K562 (cell line): ENCODE data around the gene TMEM120B. TPM values are rescaled to one million over a fixed set of nuclear protein-coding genes. Genes with fewer than 3 reads are reported as not detected.

ENCODE experiments used
- ATAC-seq: fragments of 200-7000 bp; cut with Tn5 transposase; 3 replicates; pipeline ENCODE4 v1.9.1; 2020; ENCODE audit warnings: moderate library complexity
- BruUV-seq: library from RNA; stranded (reverse); fragments of 400-500 nt; replicated peaks from 2 replicates; lab custom pipeline; 2021; lab: Mats Ljungman, UMichigan
- CTCF ChIA-PET: fragments of 300-600 bp; formaldehyde crosslinking; extraction: SDS; loops from one replicate; lab custom pipeline; 2021; ENCODE audit warnings: low intra/inter-chr PET ratio; lab: Yijun Ruan, JAX
- POLR2A ChIA-PET: fragments of 300-600, 350-650 bp; sonication (Branson Sonifier 250); formaldehyde crosslinking; extraction: SDS; loops from one replicate; lab custom pipeline; 2021; ENCODE audit warnings: antibody characterized with exemption, inconsistent platforms; lab: Yijun Ruan, JAX
- DNase-seq, 4 experiments: peaks; one replicate each; pipeline versions ENCODE4 v3.0.0 to v3.0.0-alpha.2; 2011 to 2018; ENCODE audit warnings: low spot score in 3 of 4, mixed read lengths in 3 of 4; ENCODE audit errors: extremely low read depth in 1 of 4
- FAIRE-seq: peaks from 2 replicates; lab custom pipeline; 2011; peaks lifted over from hg19 to GRCh38; lab: Jason Lieb, UNC
- H2AFZ ChIP-seq: 2 replicates; pipeline ENCODE4 v1.6.0; 2011; ENCODE audit warnings: low read depth, low read length, control low read depth, inconsistent platforms
- H3K27ac ChIP-seq: fragments of 200-600 bp; 3 replicates; pipeline ENCODE4 v1.8.0; 2011; ENCODE audit warnings: low read depth, mild to moderate bottlenecking, control low read depth, inconsistent platforms, low read length, moderate library complexity, mixed read lengths; ENCODE audit errors: extremely low read depth
- H3K27me3 ChIP-seq, 2 experiments: fragments of 300-600 bp in 1 of 2; 2 replicates in 1 of 2; 3 replicates in 1 of 2; pipeline versions ENCODE4 v1.6.0 to v1.8.0; 2011; ENCODE audit warnings: inconsistent platforms in 2 of 2, low read length in 2 of 2, mild to moderate bottlenecking in 1 of 2, mixed read lengths in 1 of 2, moderate library complexity in 1 of 2; ENCODE audit not compliant: control insufficient read depth in 2 of 2, insufficient read depth in 2 of 2
- H3K36me3 ChIP-seq: fragments of 300-600 bp; 3 replicates; pipeline ENCODE4 v1.8.0; 2011; ENCODE audit warnings: mild to moderate bottlenecking, low read length, inconsistent platforms; ENCODE audit not compliant: control insufficient read depth, insufficient read depth
- H3K4me1 ChIP-seq, 2 experiments: fragments of 200-600 bp in 1 of 2; replicated peaks in 1 of 2; 2 replicates in 1 of 2; 3 replicates in 1 of 2; pipeline versions ENCODE4 v1.5.1 to v1.8.0; 2011; ENCODE audit warnings: inconsistent platforms in 2 of 2, low read length in 2 of 2, mild to moderate bottlenecking in 1 of 2, mixed read lengths in 1 of 2, moderate library complexity in 1 of 2; ENCODE audit not compliant: control insufficient read depth in 2 of 2, insufficient read depth in 2 of 2
- H3K4me2 ChIP-seq: 2 replicates; pipeline ENCODE4 v1.6.1; 2011; ENCODE audit warnings: low read length, control low read depth, inconsistent platforms, mixed read lengths; ENCODE audit not compliant: insufficient read depth
- H3K4me3 ChIP-seq: fragments of 200-600 bp; sonication (generic), shearing (Covaris generic); 2 replicates; pipeline ENCODE4 v1.5.1; 2016; ENCODE audit warnings: control low read depth, inconsistent platforms
- H3K79me2 ChIP-seq: fragments of 200-600 bp; 3 replicates; pipeline ENCODE4 v1.8.0; 2011; ENCODE audit warnings: low read length, inconsistent platforms; ENCODE audit not compliant: control insufficient read depth, insufficient read depth
- H3K9ac ChIP-seq, 2 experiments: 2 replicates each; pipeline versions ENCODE4 v1.6.0 to v1.6.1; 2011; ENCODE audit warnings: low read depth in 2 of 2, low read length in 2 of 2, control low read depth in 1 of 2, inconsistent platforms in 1 of 2, mild to moderate bottlenecking in 1 of 2, mixed read lengths in 1 of 2; ENCODE audit not compliant: insufficient read depth in 1 of 2
- H3K9me1 ChIP-seq: one replicate; pipeline ENCODE4 v1.6.0; 2011; ENCODE audit warnings: inconsistent platforms, mild to moderate bottlenecking, low read length, moderate library complexity; ENCODE audit not compliant: control insufficient read depth, insufficient read depth
- H3K9me3 ChIP-seq: replicated peaks from 2 replicates; pipeline ENCODE4 v1.5.1; 2011; ENCODE audit warnings: low read depth, low read length, inconsistent platforms; ENCODE audit not compliant: control insufficient read depth, insufficient read depth
- H4K20me1 ChIP-seq: replicated peaks from 2 replicates; pipeline ENCODE4 v1.6.1; 2011; ENCODE audit warnings: low read length, inconsistent platforms, mixed read lengths; ENCODE audit not compliant: control insufficient read depth, insufficient read depth
- ARNT ChIP-seq, 2 experiments: fragments of 450-650 bp; IDR thresholded peaks; 2 replicates each; pipeline ENCODE4 v1.6.1; 2016; ENCODE audit warnings: mild to moderate bottlenecking in 1 of 2
- CHD1 ChIP-seq: fragments of 200-600 bp; sonication (generic); IDR thresholded peaks from one replicate; pipeline ENCODE4 v1.6.1; 2012; ENCODE audit warnings: mild to moderate bottlenecking, moderate library complexity, low read length, inconsistent platforms
- CREB3L1 ChIP-seq: fragments of 450-650 bp; IDR thresholded peaks from 2 replicates; pipeline ENCODE4 v1.6.1; 2014; ENCODE audit warnings: low read depth, mild to moderate bottlenecking, moderate library complexity, borderline replicate concordance
- ETV1 ChIP-seq: fragments of 450-650 bp; conservative IDR thresholded peaks from 2 replicates; pipeline ENCODE4 v1.6.1; 2016; ENCODE audit warnings: missing genetic modification characterization, control low read depth, low read depth, missing compliant biosample characterization
- FOSL1 ChIP-seq: fragments of 200-800 bp; sonication (Bioruptor generic); conservative IDR thresholded peaks from 2 replicates; pipeline ENCODE4 v1.6.1; 2016; ENCODE audit warnings: missing genetic modification characterization, missing compliant biosample characterization
- KDM1A ChIP-seq, 2 experiments: fragments of 450-650 bp; IDR thresholded peaks; 2 replicates each; pipeline ENCODE4 v1.6.1; 2016; ENCODE audit warnings: mild to moderate bottlenecking in 2 of 2
- NFIC ChIP-seq: fragments of 450-650 bp; IDR thresholded peaks from 2 replicates; pipeline ENCODE4 v1.6.1; 2017; ENCODE audit warnings: mild to moderate bottlenecking, inconsistent platforms
- RAD51 ChIP-seq: fragments of 450-650 bp; IDR thresholded peaks from 2 replicates; pipeline ENCODE4 v1.7.1; 2016; ENCODE audit warnings: low read depth, mild to moderate bottlenecking, borderline replicate concordance
- RBBP5 ChIP-seq: fragments of 200-600 bp; sonication (generic); IDR thresholded peaks from 2 replicates; pipeline ENCODE4 v1.6.1; 2012; ENCODE audit warnings: borderline replicate concordance, mild to moderate bottlenecking, low read length, control low read depth, inconsistent platforms; ENCODE audit not compliant: insufficient read depth, poor library complexity, severe bottlenecking
- SMAD2 ChIP-seq: fragments of 150-350 bp; IDR thresholded peaks from 2 replicates; pipeline ENCODE4 v1.6.1; 2014; ENCODE audit warnings: low read depth, mild to moderate bottlenecking, low read length
- SMARCC2 ChIP-seq: fragments of 450-650 bp; IDR thresholded peaks from 2 replicates; pipeline ENCODE4 v1.6.1; 2017; ENCODE audit warnings: antibody characterized with exemption, moderate library complexity, mild to moderate bottlenecking, low read depth
- SNRNP70 ChIP-seq: fragments of 200-400 bp; formaldehyde crosslinking; optimal IDR thresholded peaks from 2 replicates; pipeline ENCODE3; 2017; ENCODE audit warnings: low read depth, low read length
- TSC22D4 ChIP-seq: fragments of 450-650 bp; IDR thresholded peaks from 2 replicates; pipeline ENCODE4 v1.6.1; 2016; ENCODE audit warnings: missing genetic modification characterization, missing biosample characterization, control low read depth
- U2AF2 ChIP-seq: fragments of 200-400 bp; formaldehyde crosslinking; optimal IDR thresholded peaks from 2 replicates; pipeline ENCODE3; 2017; ENCODE audit warnings: low read depth, mild to moderate bottlenecking, low read length
- ZNF212 ChIP-seq: fragments of 450-650 bp; formaldehyde crosslinking; IDR thresholded peaks from 2 replicates; pipeline ENCODE4 v1.4.0; 2020; ENCODE audit warnings: mild to moderate bottlenecking
- ZNF263 ChIP-seq: sonication (generic); formaldehyde crosslinking; IDR thresholded peaks from 2 replicates; pipeline ENCODE4 v1.8.0; 2022; ENCODE audit warnings: mild to moderate bottlenecking, missing genetic modification reagents, borderline replicate concordance
- ZNF740 ChIP-seq, 3 experiments: fragments of 200-800 bp in 1 of 3; sonication (Bioruptor generic) in 1 of 3; sonication (generic) in 1 of 3; formaldehyde crosslinking in 1 of 3; IDR thresholded peaks; 2 replicates each; pipeline versions ENCODE4 v1.6.1 to v1.8.0; 2016 to 2022; ENCODE audit warnings: mild to moderate bottlenecking in 2 of 3, missing compliant biosample characterization in 2 of 3, missing genetic modification characterization in 2 of 3, missing genetic modification reagents in 1 of 3
- WGBS: fragments of 100-300 bp; shearing (Covaris generic); methylation state at CpG from one replicate; pipeline ENCODE4 v1.1.6; 2016; ENCODE audit warnings: low coverage, mixed read lengths; ENCODE audit not compliant: insufficient coverage; ENCODE audit errors: missing lambda C conversion rate; 5-methylcytosine and 5-hydroxymethylcytosine counted together
- in situ Hi-C: fragments of 300-500 bp; cut with MboI; formaldehyde crosslinking; loops from 4 replicates; pipeline ENCODE4 v1.15.0; 2018; ENCODE audit warnings: inconsistent platforms, mixed read lengths
- intact Hi-C: fragments of 100-400 bp; cut with micrococcal nuclease; formaldehyde crosslinking; loops from 2 replicates; pipeline ENCODE4 v1.14.2; 2022
- polyA plus RNA-seq, 8 experiments: library from polyadenylated mRNA; depleted of rRNA in 4 of 8; stranded (reverse) in 5 of 8; unstranded in 3 of 8; fragments of >200 nt; fragmentation: Nextera tagmentation in 2 of 8; fragmentation: Illumina TruSeq in 1 of 8; extraction: Ambion mirVana in 2 of 8; extraction: Trizol in 1 of 8; gene quantifications; 2 replicates each; pipeline versions ENCODE4 v1.2.1 to v1.2.3, GENCODE V29; 2011 to 2014; ENCODE audit warnings: inconsistent platforms in 1 of 8, missing spikeins in 1 of 8
- total RNA-seq, 7 experiments: library from RNA; depleted of rRNA in 6 of 7; stranded (reverse); fragments of >200 nt in 6 of 7; fragmentation: Illumina TruSeq in 2 of 7; extraction: Trizol in 2 of 7; gene quantifications; 2 replicates each; pipeline versions ENCODE4 v1.2.1 to v1.2.3, GENCODE V29; 2011 to 2021; ENCODE audit warnings: low replicate concordance in 1 of 7

Gene TMEM120B
- total and polyA plus RNA-seq, 9 of the 15 experiments (the other 6 are each of a cell fraction or from before 2014, with no cell fraction given), result 1.7 to 18.6 (median 7.4) TPM

DNA sequence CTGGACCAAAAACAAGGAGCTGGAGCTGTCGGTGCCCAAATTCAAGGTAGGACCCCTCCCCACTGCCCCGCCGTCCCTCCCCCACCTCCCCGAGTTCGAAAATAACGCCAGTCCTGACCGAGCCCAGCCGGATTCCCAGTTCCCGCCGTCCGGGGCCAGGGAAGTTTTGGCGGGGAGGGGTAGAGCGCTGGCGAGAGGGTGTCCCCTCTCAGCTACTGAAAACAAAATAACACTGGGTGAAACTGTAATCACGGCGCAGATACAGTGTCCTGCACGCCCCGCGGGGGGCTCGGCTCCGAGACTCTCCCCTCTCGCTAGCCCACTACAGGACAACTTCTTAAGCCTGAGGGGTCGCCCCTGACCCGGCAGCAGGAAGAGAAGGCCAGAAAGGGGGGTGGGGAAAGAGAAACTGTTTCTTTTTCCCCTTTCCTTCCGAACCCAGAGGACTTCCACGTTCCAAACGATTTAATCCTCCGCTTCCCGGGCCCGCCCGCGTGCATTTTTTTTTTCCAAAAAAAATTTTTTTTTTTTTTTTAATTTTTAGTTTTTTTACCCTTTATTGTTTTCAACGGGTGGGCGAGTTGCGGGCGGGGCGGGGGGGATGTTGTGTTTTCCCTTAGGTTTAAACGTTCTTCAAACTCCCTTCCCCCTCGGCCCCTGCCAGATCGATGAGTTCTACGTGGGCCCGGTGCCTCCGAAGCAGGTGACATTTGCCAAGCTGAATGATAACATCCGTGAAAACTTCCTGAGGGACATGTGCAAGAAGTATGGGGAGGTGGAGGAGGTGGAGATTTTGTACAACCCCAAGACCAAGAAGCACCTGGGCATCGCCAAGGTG lies 92.8 kb downstream of the TMEM120B start:
- BruUV-seq, result no TSS peak
- DNase-seq, result no peak
- Histone ChIP-seq H3K9ac (peak overlapping the region; percentile 79 to 92), H3K4me2 (peak overlapping the region; percentile 93), H3K9me1 (no peaks in the 10 kb centered on the region), H3K4me3 (peak overlapping the region; percentile 80), H3K4me1 (peaks cover 9 to 56% of the 10 kb centered on the region in 2 experiments; a peak in 4 of 5 replicates), H2AFZ (peak overlapping the region; percentile 56), H3K79me2 (peaks cover 83% of the 10 kb centered on the region), H4K20me1 (0 out of 2 replicates have a peak, but pooled peaks cover 3% of the 10 kb centered on the region), H3K9me3 (no peaks in the 10 kb centered on the region), H3K36me3 (peaks cover 46% of the 10 kb centered on the region), H3K27me3 (no peaks in the 10 kb centered on the region), H3K27ac (peak overlapping the region; percentile 99)
- CTCF ChIA-PET, result no interaction called here
- intact Hi-C loops (no loop called here), in situ Hi-C loops (no loop called here)
- FAIRE-seq, result no peak
- POLR2A ChIA-PET, result interaction anchor here (0.7 to 12.1 kb wide), 4 partner anchors 9 to 147 kb away, joined by 3 to 194 read pairs (median 4); partner anchors contain the start of gene RHOF
- WGBS, result 2% methylated on average over 30 of the region's 45 CpGs
- ATAC-seq, result no peak
- TF ChIP-seq ZNF263 (CRISPR knock-in tag) (peak; percentile 4; the same call in 1 of the 2 replicates), TSC22D4 (no peak), SNRNP70 (no peak), RAD51 (no peak), ETV1 (tag) (no peak), ZNF212 (CRISPR knock-in tag) (no peak), RBBP5 (peak; percentile 21), ARNT (IDR thresholded peaks at IDR 0.05) (no peak), NFIC (no peak), FOSL1 (no peak), CREB3L1 (no peak), SMARCC2 (no peak), CHD1 (peak; percentile 22), SMAD2 (no peak), KDM1A (IDR thresholded peaks at IDR 0.05) (peak in 1 of 2 experiments; percentile 38; a peak in 1 of 4 replicates), ZNF740 (CRISPR knock-in tag; IDR thresholded peaks at IDR 0.05) (no peak), ZNF740 (tag; IDR thresholded peaks at IDR 0.05) (peak in 1 of 2 experiments; percentile 28; a peak in 1 of 4 replicates), U2AF2 (no peak)
